D721Med (cell line): Measurements from ENCODE around the gene PTPRR.
"Not testable (repeated sequence)": the region's sequence is repeated elsewhere in the genome, so short reads cannot be mapped to it uniquely, and the experiment has no call there.

ENCODE experiments used
- DNase-seq: peaks from one replicate; pipeline ENCODE4 v3.0.0; 2011; ENCODE audit warnings: low spot score; ENCODE audit not compliant: insufficient read length
- FAIRE-seq: peaks from 2 replicates; lab custom pipeline; 2011; peaks lifted over from hg19 to GRCh38; lab: Jason Lieb, UNC
- TF ChIP-seq, protein P1 (sequence below): IDR thresholded peaks from 2 replicates; pipeline ENCODE4 v1.5.1; 2012; ENCODE audit warnings: mild to moderate bottlenecking, control low read depth; ENCODE audit not compliant: insufficient read depth; ENCODE audit errors: missing control alignments

Gene PTPRR

DNA sequence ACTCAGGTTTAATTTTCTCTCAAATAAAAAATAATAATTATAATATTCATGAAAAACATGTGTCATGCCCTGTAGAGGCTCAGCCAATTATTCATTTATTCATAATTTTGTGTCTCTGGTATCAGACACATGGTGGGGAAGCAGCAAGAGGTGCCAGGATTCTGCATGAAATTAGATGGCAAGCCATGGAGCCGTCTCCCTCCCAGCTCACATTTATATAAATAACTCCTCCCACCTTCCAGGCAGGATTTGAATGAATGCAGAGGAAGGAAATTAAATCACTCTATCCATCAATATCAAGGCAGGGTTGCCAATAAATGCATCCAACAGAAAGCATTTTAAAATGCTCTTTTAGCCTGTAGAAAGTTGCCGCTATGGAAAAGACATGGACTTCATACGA, 98.1 kb downstream of the PTPRR start:
- TF ChIP-seq, protein P1, sequence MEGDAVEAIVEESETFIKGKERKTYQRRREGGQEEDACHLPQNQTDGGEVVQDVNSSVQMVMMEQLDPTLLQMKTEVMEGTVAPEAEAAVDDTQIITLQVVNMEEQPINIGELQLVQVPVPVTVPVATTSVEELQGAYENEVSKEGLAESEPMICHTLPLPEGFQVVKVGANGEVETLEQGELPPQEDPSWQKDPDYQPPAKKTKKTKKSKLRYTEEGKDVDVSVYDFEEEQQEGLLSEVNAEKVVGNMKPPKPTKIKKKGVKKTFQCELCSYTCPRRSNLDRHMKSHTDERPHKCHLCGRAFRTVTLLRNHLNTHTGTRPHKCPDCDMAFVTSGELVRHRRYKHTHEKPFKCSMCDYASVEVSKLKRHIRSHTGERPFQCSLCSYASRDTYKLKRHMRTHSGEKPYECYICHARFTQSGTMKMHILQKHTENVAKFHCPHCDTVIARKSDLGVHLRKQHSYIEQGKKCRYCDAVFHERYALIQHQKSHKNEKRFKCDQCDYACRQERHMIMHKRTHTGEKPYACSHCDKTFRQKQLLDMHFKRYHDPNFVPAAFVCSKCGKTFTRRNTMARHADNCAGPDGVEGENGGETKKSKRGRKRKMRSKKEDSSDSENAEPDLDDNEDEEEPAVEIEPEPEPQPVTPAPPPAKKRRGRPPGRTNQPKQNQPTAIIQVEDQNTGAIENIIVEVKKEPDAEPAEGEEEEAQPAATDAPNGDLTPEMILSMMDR: no peak
- DNase-seq: no peak
- FAIRE-seq: no peak

DNA sequence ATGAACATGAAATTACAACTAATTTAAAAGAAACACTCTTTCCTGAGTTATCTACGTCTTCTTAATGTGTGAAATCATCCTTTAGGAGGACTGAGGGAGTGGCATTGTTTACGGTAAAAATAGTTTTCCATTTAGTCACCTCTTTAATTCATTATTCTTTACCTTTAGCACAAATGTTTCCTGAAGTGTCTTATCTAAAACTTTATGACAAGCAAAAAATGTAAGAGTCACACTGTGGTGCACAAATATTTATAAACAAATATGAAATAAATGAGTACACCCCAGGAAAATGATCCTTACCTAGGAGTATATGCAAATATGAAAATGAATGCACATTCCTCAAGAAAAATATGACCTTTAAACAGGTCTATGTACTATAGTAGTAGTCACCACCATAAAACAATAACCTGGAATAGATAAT, 104.6 kb downstream of the PTPRR start:
- TF ChIP-seq, protein P1: no peak
- FAIRE-seq: no peak

DNA sequence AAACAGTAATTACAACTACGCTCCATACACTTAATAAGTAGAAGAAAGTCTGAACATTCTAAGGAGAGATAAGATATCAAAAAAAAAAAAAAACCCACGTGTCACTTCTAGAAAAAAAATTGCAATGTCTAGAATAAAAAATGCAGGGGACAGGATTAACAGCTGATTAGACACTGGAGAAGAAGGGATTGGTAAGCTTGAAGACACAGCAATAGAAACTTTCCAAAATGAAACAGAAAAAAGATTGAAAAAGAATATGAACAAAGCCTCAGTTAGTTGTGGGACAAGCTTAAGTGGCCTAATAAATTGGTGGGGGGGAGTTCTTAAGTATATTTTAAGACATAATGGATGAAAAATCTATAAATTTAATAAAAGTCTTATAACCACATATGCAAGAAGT, 105.5 kb downstream of the PTPRR start:
- DNase-seq (no peak), FAIRE-seq (no peak)
- TF ChIP-seq, protein P1: no peak

More for the DNA sequence above, 104.6 kb downstream of the PTPRR start:
- DNase-seq: no peak

DNA sequence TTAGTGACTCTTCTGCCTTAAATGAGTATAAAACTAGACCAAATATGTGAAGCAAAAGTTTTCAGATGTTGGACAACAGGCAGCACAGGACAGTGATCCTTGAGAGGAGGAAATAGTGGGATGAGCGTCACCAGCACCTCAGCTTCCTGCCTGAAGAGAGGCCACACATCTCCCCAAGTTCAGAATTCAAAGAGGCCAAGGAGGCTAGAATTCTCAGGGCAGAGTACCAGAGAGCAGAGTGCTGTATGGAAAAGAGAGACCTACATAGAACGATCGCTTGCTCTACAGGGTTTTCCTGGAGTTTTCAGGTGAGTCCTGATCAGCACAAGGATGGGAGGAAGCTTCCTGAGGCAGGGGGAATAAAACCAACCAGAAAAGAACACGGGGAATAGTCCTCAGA, 107.0 kb downstream of the PTPRR start:
- DNase-seq: no peak
- TF ChIP-seq, protein P1: no peak
- FAIRE-seq: no peak

DNA sequence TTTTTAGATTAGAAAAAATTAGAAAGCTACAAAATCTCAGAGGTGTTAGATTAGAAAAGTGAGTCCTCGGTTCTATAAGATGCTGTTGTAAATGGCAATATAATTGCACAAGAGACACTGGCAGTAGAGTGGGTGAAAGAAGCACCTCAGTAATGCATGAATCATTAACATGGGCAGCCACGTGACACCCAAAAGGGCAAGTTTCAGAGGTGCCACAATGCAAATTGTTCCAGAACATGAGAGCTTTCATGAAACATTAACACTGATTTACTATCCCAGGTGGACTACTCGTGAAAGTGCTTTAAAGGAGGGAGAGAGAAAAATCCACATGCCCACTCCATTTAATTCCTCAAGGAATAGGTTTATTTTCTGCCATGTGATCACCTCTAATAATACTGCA, 108.4 kb downstream of the PTPRR start:
- no peak for DNase-seq
- TF ChIP-seq, protein P1: no peak
- no peak for FAIRE-seq

DNA sequence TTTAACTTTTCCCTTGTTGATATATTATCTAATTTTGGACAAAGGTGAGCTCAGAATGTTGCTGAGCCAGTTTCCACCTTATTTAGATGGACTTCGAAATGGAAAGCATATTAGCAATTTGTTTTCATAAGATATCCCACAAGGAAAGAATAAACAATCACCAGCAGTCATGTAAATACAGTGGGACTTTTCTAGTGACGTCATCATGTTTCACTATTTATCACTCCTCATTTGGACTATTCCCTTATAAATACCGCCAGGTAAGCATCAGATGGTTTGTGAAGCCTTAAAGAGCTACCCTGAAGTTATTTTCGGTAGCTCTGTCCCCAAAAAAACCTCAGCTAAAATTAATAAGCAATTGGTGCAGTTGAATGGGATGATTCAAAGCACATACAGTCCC, 110.7 kb downstream of the PTPRR start:
- TF ChIP-seq, protein P1: no peak
- DNase-seq (no peak), FAIRE-seq (no peak)

DNA sequence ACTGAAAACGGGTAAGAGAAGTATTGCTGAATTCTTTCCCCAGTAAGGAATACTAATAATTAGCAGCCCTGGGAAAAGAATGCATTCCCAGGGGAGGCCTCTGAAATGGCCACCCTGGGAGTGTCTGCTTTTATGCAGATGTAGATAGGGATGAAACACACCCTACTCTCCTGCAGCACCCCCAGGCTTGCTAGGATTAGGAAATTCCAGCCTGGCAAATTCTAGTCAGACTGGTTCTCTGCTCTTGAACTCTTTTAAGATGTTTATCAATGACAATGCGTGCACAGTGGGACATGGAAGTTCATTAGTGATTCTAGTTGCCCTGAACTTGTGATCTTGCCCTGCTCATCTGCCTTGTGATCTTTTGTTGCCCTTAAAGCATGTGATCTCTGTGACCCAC, 112.5 kb downstream of the PTPRR start:
- not testable (repeated sequence) for FAIRE-seq, DNase-seq

DNA sequence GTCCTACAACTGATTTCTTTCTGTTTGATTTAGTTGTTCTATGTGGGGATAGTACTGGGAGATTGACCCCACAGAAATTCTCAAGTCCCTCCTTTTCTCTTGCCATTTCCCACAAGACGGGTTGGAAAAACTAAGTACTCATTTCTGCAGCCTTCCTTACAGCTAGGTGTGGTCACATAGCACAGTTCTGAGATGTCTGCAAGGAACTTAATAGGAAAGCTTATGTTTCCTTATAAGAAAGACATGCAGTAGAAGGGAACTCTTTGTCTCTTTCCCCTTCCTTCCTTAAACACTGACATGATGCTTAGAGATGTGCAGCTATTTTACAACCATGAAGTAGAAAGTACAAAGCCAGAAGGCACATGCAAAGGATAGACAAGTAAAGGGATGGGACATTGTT, 113.7 kb downstream of the PTPRR start:
- TF ChIP-seq, protein P1: no peak
- FAIRE-seq: no peak
- DNase-seq: no peak
